UCSD-AML1 (cell line): Measurements from ENCODE around the gene NDUFS7.

Experiments used
- DNase-seq: peaks from one replicate; lab custom pipeline; 2025; ENCODE audit not compliant: unreplicated experiment; lab: John Stamatoyannopoulos, UW

NDUFS7 gene

GRCh38 chr19:1383312-1384084 is at the start of gene NDUFS7:
TSS of gene NDUFS7 (plus strand) at chr19:1383907. CDS start at chr19:1383927, 20 bp downstream.
- peak; percentile 95 for DNase-seq

GRCh38 chr19:1336079-1336684 is 47.5 kb upstream of the NDUFS7 start:
- no peak for DNase-seq

GRCh38 chr19:1340681-1341469 is 42.8 kb upstream of the NDUFS7 start:
- DNase-seq: no peak

GRCh38 chr19:1343041-1343440 is 40.7 kb upstream of the NDUFS7 start:
- no peak for DNase-seq

GRCh38 chr19:1349211-1349610 is 34.5 kb upstream of the NDUFS7 start:
- DNase-seq: no peak

GRCh38 chr19:1350867-1351266 is 32.8 kb upstream of the NDUFS7 start:
- no peak for DNase-seq

GRCh38 chr19:1351381-1351851 is 32.3 kb upstream of the NDUFS7 start:
- DNase-seq: no peak

GRCh38 chr19:1353144-1353543 is 30.6 kb upstream of the NDUFS7 start:
- no peak for DNase-seq

- DNase-seq: no peak
Measured at GRCh38 chr19:1354970-1355567, 28.6 kb upstream of the NDUFS7 start.

- no peak for DNase-seq
Measured at GRCh38 chr19:1355568-1356507, 27.9 kb upstream of the NDUFS7 start.

- no peak for DNase-seq
Measured at GRCh38 chr19:1356508-1356865, 27.2 kb upstream of the NDUFS7 start.

GRCh38 chr19:1357531-1358109 is 26.1 kb upstream of the NDUFS7 start:
- DNase-seq: no peak

- DNase-seq: no peak
Measured at GRCh38 chr19:1360126-1360817, 23.4 kb upstream of the NDUFS7 start.

GRCh38 chr19:1360818-1361461 is 22.8 kb upstream of the NDUFS7 start:
- no peak for DNase-seq

- DNase-seq: no peak
Measured at GRCh38 chr19:1361601-1362386, 21.9 kb upstream of the NDUFS7 start.

- DNase-seq: peak; percentile 40
Measured at GRCh38 chr19:1362387-1363257, 21.1 kb upstream of the NDUFS7 start.

GRCh38 chr19:1363599-1363998 is 20.1 kb upstream of the NDUFS7 start:
- peak; percentile 42 for DNase-seq
